GM12878 (cell line): ENCODE results near the gene AFMID. TPM values are rescaled to one million over a fixed set of nuclear protein-coding genes. Genes with fewer than 3 reads are reported as not detected.

Experiments
- ATAC-seq: fragments of 200-7000 bp; cut with Tn5 transposase; 3 replicates; pipeline ENCODE4 v1.9.1; 2020; ENCODE audit warnings: mild to moderate bottlenecking, moderate library complexity
- BruUV-seq: library from RNA; stranded (reverse); fragments of 400-500 nt; replicated peaks from 2 replicates; lab custom pipeline; 2021; lab: Mats Ljungman, UMichigan
- CTCF ChIA-PET: fragments of 300-600 bp; sonication (Branson Sonifier 250); formaldehyde crosslinking; extraction: SDS; loops from one replicate; lab custom pipeline; 2021; ENCODE audit warnings: inconsistent platforms; lab: Yijun Ruan, JAX
- POLR2A ChIA-PET: fragments of 350-600 bp; formaldehyde crosslinking; extraction: SDS; loops from one replicate; lab custom pipeline; 2021; ENCODE audit warnings: inconsistent platforms; lab: Charles Lee
- RAD21 ChIA-PET: fragments of 300-600 bp; sonication (Branson Sonifier 250); formaldehyde crosslinking; loops from one replicate; lab custom pipeline; 2023; ENCODE audit warnings: antibody characterized with exemption; ENCODE audit not compliant: unreplicated experiment; lab: Charles Lee
- SMC1A ChIA-PET: fragments of 300-600 bp; sonication (Branson Sonifier 250); formaldehyde crosslinking; loops from one replicate; lab custom pipeline; 2023; ENCODE audit not compliant: unreplicated experiment, uncharacterized antibody; lab: Charles Lee
- DNase-seq: peaks from one replicate; pipeline ENCODE4 v3.0.0-alpha.2; 2011; ENCODE audit warnings: low read depth, low spot score
- FAIRE-seq: peaks from 3 replicates; lab custom pipeline; 2011; peaks lifted over from hg19 to GRCh38; lab: Jason Lieb, UNC
- H2AFZ ChIP-seq: 2 replicates; pipeline ENCODE4 v1.6.0; 2011; ENCODE audit warnings: low read depth, low read length, control low read depth; ENCODE audit not compliant: control insufficient read depth
- H3K27ac ChIP-seq: 2 replicates; pipeline ENCODE4 v1.5.1; 2011; ENCODE audit warnings: control low read depth; ENCODE audit not compliant: control insufficient read depth, insufficient read depth
- H3K27me3 ChIP-seq, 2 experiments: replicated peaks in 1 of 2; 2 replicates each; pipeline versions ENCODE4 v1.6.0 to v1.6.1; 2011; ENCODE audit warnings: low read length in 1 of 2; ENCODE audit not compliant: control insufficient read depth in 2 of 2, insufficient read depth in 2 of 2
- H3K36me3 ChIP-seq, 2 experiments: 2 replicates each; pipeline ENCODE4 v1.5.1; 2011; ENCODE audit warnings: low read length in 1 of 2; ENCODE audit not compliant: control insufficient read depth in 2 of 2, insufficient read depth in 2 of 2
- H3K4me1 ChIP-seq: 2 replicates; pipeline ENCODE4 v1.6.1; 2011; ENCODE audit warnings: mild to moderate bottlenecking, low read length, moderate library complexity, mixed read lengths; ENCODE audit not compliant: control insufficient read depth, insufficient read depth
- H3K4me2 ChIP-seq: 2 replicates; pipeline ENCODE4 v1.6.0; 2011; ENCODE audit warnings: control low read depth; ENCODE audit not compliant: control insufficient read depth, insufficient read depth
- H3K4me3 ChIP-seq: fragments of 200-600 bp; sonication (generic); 2 replicates; pipeline ENCODE4 v1.5.1; 2016
- H3K79me2 ChIP-seq: 2 replicates; pipeline ENCODE4 v1.6.0; 2011; ENCODE audit warnings: low read length; ENCODE audit not compliant: control insufficient read depth, insufficient read depth
- H3K9ac ChIP-seq: 2 replicates; pipeline ENCODE4 v1.8.0; 2011; ENCODE audit warnings: low read length, control low read depth, mixed read lengths; ENCODE audit not compliant: control insufficient read depth, insufficient read depth
- H3K9me3 ChIP-seq: replicated peaks from 3 replicates; pipeline ENCODE4 v1.5.1; 2011; ENCODE audit warnings: mild to moderate bottlenecking, low read length; ENCODE audit not compliant: control insufficient read depth, insufficient read depth
- H4K20me1 ChIP-seq: 2 replicates; pipeline ENCODE4 v1.6.0; 2011; ENCODE audit not compliant: control insufficient read depth, insufficient read depth
- CREB1 ChIP-seq: IDR thresholded peaks from 2 replicates; pipeline ENCODE4 v1.6.1; 2012; ENCODE audit warnings: low read depth, mild to moderate bottlenecking, inconsistent platforms
- CUX1 ChIP-seq: IDR thresholded peaks from 2 replicates; pipeline ENCODE4 v1.6.1; 2012; ENCODE audit warnings: improper control_type of control experiment, low read depth, low read length; ENCODE audit not compliant: insufficient replicate concordance
- DPF2 ChIP-seq: fragments of 450-650 bp; IDR thresholded peaks from 2 replicates; pipeline ENCODE4 v1.6.1; 2017; ENCODE audit warnings: mild to moderate bottlenecking
- IKZF2 ChIP-seq, 2 experiments: fragments of 450-650 bp; IDR thresholded peaks; 2 replicates each; pipeline ENCODE4 v1.6.1; 2017; ENCODE audit warnings: mild to moderate bottlenecking in 2 of 2, moderate library complexity in 2 of 2
- MTA3 ChIP-seq: IDR thresholded peaks from 2 replicates; pipeline ENCODE4 v1.6.1; 2012; ENCODE audit warnings: low read length, inconsistent platforms, borderline replicate concordance
- PRDM15 ChIP-seq: fragments of 450-650 bp; formaldehyde crosslinking; IDR thresholded peaks from 2 replicates; pipeline ENCODE4 v1.4.0; 2020; ENCODE audit warnings: mild to moderate bottlenecking, moderate library complexity
- RUNX3 ChIP-seq: IDR thresholded peaks from 2 replicates; pipeline ENCODE4 v1.6.1; 2012; ENCODE audit warnings: low read length, inconsistent platforms
- WGBS: methylation state at CpG from one replicate; pipeline ENCODE4 v1.1.6; 2016; ENCODE audit warnings: low lambda C conversion rate; ENCODE audit not compliant: insufficient replicate concordance, insufficient coverage; ENCODE audit errors: missing lambda C conversion rate; 5-methylcytosine and 5-hydroxymethylcytosine counted together
- in situ Hi-C: fragments of 300-500 bp; cut with MboI; formaldehyde crosslinking; loops from 9 replicates; pipeline ENCODE4 v1.14.3; 2018; ENCODE audit warnings: mixed read lengths
- intact Hi-C: fragments of 100-400 bp; cut with micrococcal nuclease; formaldehyde crosslinking; loops from one replicate; pipeline ENCODE4 v1.14.2; 2022; ENCODE audit not compliant: unreplicated experiment
- polyA plus RNA-seq, 11 experiments: library from polyadenylated mRNA; depleted of rRNA in 4 of 11; unstranded in 6 of 11; stranded (reverse) in 5 of 11; fragments of >200 nt; fragmentation: Nextera tagmentation in 4 of 11; fragmentation: Illumina TruSeq in 1 of 11; extraction: Ambion mirVana in 4 of 11; extraction: Trizol in 1 of 11; gene quantifications; 1 replicate in 1 of 11; 2 replicates in 10 of 11; pipeline versions ENCODE4 v1.2.1 to v1.2.3, GENCODE V29; 2011 to 2016; ENCODE audit warnings: inconsistent platforms in 2 of 11, missing spikeins in 2 of 11, low read depth in 1 of 11
- total RNA-seq, 4 experiments: library from RNA; depleted of rRNA in 3 of 4; stranded (reverse); fragments of >200 nt in 3 of 4; fragmentation: Illumina TruSeq in 1 of 4; extraction: Trizol in 1 of 4; gene quantifications; 2 replicates each; pipeline versions ENCODE4 v1.2.1 to v1.2.3, GENCODE V29; 2013 to 2021

Gene AFMID
- total and polyA plus RNA-seq, 10 of the 15 experiments (the other 5 are each of a cell fraction or from before 2014, with no cell fraction given) = 36.1 to 98.8 (median 51.6) TPM

- TF ChIP-seq RUNX3 = peak; percentile 72
Observed at GRCh38 chr17:78186692-78187595, at the start of gene AFMID, which contains the start of gene TK1 (continued).

- Histone ChIP-seq H3K9ac (no peak overlapping the region), H3K79me2 (peaks cover 35% of the 10 kb centered on the region), H2AFZ (no peak overlapping the region), H3K4me3 (no peak overlapping the region), H3K36me3 (peaks cover 16 to 17% of the 10 kb centered on the region in 2 experiments; a peak in 3 of 4 replicates), H3K27me3 (no peaks in the 10 kb centered on the region), H3K9me3 (no peaks in the 10 kb centered on the region), H3K27ac (peak overlapping the region; percentile 67), H3K4me2 (peak overlapping the region; percentile 72), H4K20me1 (no peaks in the 10 kb centered on the region), H3K4me1 (peaks cover 66% of the 10 kb centered on the region)
- in situ Hi-C loops (no loop called here), intact Hi-C loops (no loop called here)
- SMC1A ChIA-PET = interaction anchor here (0.5 to 5.1 kb wide), 6 partner anchors 15 to 53 kb away, joined by 3 to 51 read pairs (median 4); partner anchors contain the start of gene TK1
- 34% methylated on average over 26 of the region's 26 CpGs for WGBS
- POLR2A ChIA-PET = interaction anchor here (1.0 to 3.7 kb wide), 6 partner anchors 9 to 38 kb away, joined by 3 to 16 read pairs (median 6); no protein-coding TSS in a partner anchor
- RAD21 ChIA-PET = interaction anchor here (0.8 to 6.8 kb wide), 7 partner anchors 12 to 117 kb away, joined by 3 to 83 read pairs (median 3); partner anchors contain the start of gene TK1
- ATAC-seq = peak; percentile 8
- FAIRE-seq = no peak
- no TSS peak for BruUV-seq
- no peak for DNase-seq
- CTCF ChIA-PET = interaction anchor here (0.6 to 9.5 kb wide), 14 partner anchors 10 to 1901 kb away, joined by 3 to 132 read pairs (median 7); partner anchors contain the start of gene TMC6
- no peak for TF ChIP-seq CUX1
- no peak for TF ChIP-seq CREB1
- no peak for TF ChIP-seq IKZF2 (IDR thresholded peaks at IDR 0.05)
- TF ChIP-seq DPF2 = peak; percentile 53; the same call in 1 of the 2 replicates
- no peak for TF ChIP-seq MTA3
- TF ChIP-seq PRDM15 = no peak
Observed at GRCh38 chr17:78137392-78138203, 49.6 kb upstream of the AFMID start.
